ENCODE results near the gene ZFP64.

Gene ZFP64

GRCh38 chr20:52152416-52152815 lies 39.2 kb downstream of the ZFP64 start:
- TF ChIP-seq GATA3 (IDR thresholded peaks at IDR 0.05; ENCODE audit: low read depth, low read length) = no peak
- no peak for TF ChIP-seq GATA2 (IDR thresholded peaks at IDR 0.05; ENCODE audit: low read depth, low read length)

GRCh38 chr20:52150440-52151258 lies 40.9 kb downstream of the ZFP64 start:
- TF ChIP-seq GATA3 (IDR thresholded peaks at IDR 0.05; ENCODE audit: low read depth, low read length) (no peak), GATA2 (IDR thresholded peaks at IDR 0.05; ENCODE audit: low read depth, low read length) (no peak)

DNA sequence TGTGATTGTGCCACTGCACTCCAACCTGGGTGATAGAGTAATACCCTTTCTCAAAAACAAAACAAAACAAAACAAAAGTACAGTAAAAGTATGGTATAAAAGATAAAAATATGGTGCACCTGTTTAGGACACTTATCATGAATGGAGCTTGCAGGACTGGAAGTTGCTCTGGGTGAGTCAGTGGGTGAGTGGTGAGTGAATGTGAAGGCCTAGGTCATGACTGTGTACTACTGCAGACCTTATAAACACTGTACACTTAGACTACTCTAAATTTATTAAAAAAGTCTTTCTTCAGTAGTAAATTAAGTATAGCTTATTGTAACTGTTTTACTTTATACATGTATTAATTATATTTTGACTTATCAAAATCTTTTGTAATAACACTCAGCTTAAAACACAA lies 46.0 kb downstream of the ZFP64 start:
- TF ChIP-seq GATA2 (IDR thresholded peaks at IDR 0.05; ENCODE audit: low read depth, low read length) (no peak), GATA3 (IDR thresholded peaks at IDR 0.05; ENCODE audit: low read depth, low read length) (no peak)

- TF ChIP-seq GATA3 (IDR thresholded peaks at IDR 0.05; ENCODE audit: low read depth, low read length) (no peak), GATA2 (IDR thresholded peaks at IDR 0.05; ENCODE audit: low read depth, low read length) (no peak)
Measured at GRCh38 chr20:52143277-52143676, 48.3 kb downstream of the ZFP64 start.

DNA sequence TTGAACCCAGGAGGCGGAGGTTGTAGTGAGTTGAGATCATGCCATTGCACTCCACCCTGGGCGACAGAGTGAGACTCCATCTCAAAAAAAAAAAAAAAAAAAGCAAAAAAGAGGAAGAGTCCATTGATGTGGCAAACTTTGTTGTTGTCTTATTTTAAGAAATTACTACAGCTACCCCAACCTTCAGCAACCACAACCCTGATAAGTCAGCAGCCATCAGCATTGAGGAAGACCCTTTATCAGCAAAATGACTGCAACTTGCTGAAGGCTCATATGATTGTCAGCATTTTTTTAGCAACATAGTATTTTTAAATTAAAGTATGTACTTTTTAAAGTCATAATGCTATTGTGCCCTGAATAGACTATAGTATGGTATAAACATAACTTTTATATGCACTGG lies 48.8 kb downstream of the ZFP64 start:
- TF ChIP-seq GATA3 (IDR thresholded peaks at IDR 0.05; ENCODE audit: low read depth, low read length) (no peak), GATA2 (IDR thresholded peaks at IDR 0.05; ENCODE audit: low read depth, low read length) (no peak)

DNA sequence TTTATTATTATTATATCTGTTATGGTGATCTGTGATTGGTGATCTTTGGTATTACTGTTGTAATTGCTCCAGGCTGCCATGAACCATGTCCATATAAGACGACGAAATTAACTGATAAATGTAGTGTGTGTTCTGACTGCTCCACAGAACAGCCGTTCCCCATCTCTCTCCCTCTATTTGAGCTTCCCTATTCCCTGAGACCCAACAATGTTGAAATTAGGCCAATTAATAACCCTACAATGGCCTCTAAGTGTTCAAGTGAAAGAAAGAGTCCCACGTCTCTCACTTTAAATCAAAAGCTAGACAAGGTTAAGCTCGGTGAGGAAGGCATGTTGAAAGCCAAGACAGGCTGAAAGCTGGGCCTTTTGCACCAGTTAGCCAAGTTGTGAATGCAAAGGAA lies 51.6 kb downstream of the ZFP64 start:
- TF ChIP-seq GATA3 (IDR thresholded peaks at IDR 0.05; ENCODE audit: low read depth, low read length) (no peak), GATA2 (IDR thresholded peaks at IDR 0.05; ENCODE audit: low read depth, low read length) (no peak)

DNA sequence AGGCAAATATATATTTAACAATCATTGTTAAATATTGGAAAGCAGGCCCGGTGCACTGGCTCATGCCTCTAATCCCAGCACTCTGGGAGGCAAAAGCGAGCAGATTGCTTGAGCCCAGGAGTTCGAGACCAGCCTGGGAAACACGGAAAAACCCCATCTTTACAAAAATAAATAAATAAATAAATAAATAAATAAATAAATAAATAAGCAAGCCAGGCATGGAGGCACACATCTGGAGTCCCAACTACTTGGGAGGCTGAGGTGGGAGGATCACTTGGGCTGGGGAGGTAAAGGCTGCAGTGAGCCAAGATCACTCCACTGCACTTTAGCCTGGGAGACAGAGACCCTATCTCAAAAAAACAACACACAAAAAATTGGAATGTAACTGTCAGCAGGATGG lies 53.7 kb downstream of the ZFP64 start:
- no peak for TF ChIP-seq GATA2 (IDR thresholded peaks at IDR 0.05; ENCODE audit: low read depth, low read length)

GRCh38 chr20:52132337-52132736 lies 59.2 kb downstream of the ZFP64 start:
- TF ChIP-seq GATA3 (IDR thresholded peaks at IDR 0.05; ENCODE audit: low read depth, low read length) (no peak), GATA2 (IDR thresholded peaks at IDR 0.05; ENCODE audit: low read depth, low read length) (no peak)

GRCh38 chr20:52131048-52131643 lies 60.4 kb downstream of the ZFP64 start:
- TF ChIP-seq GATA3 (IDR thresholded peaks at IDR 0.05; ENCODE audit: low read depth, low read length) = no peak
- no peak for TF ChIP-seq GATA2 (IDR thresholded peaks at IDR 0.05; ENCODE audit: low read depth, low read length)

- TF ChIP-seq GATA3 (IDR thresholded peaks at IDR 0.05; ENCODE audit: low read depth, low read length) = no peak
- no peak for TF ChIP-seq GATA2 (IDR thresholded peaks at IDR 0.05; ENCODE audit: low read depth, low read length)
Measured at GRCh38 chr20:52130406-52130805, 61.2 kb downstream of the ZFP64 start.

DNA sequence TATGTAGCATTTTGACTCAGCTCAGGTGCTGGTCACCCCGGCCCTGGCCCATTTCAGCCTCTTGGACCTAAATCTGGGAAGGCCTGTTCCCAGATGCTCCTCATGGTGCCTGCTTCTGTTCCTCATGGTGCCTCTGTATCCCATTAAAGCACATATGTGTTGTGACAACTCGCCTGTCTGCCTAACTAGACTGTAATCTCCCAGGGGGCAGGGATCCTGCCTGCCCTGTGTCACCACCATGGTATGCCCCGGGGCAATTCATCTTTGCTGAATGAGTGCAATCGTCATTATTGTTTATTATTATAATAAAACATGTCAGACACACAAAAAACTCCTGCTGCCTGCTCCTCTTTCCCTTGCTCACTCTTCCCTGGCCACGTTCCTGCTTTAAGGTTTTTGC lies 62.0 kb downstream of the ZFP64 start:
- TF ChIP-seq GATA2 (IDR thresholded peaks at IDR 0.05; ENCODE audit: low read depth, low read length) = no peak
- no peak for TF ChIP-seq GATA3 (IDR thresholded peaks at IDR 0.05; ENCODE audit: low read depth, low read length)

GRCh38 chr20:52127309-52127708 lies 64.3 kb downstream of the ZFP64 start:
- TF ChIP-seq GATA3 (IDR thresholded peaks at IDR 0.05; ENCODE audit: low read depth, low read length) (no peak), GATA2 (IDR thresholded peaks at IDR 0.05; ENCODE audit: low read depth, low read length) (no peak)

GRCh38 chr20:52124821-52125220 lies 66.8 kb downstream of the ZFP64 start:
- TF ChIP-seq GATA3 (IDR thresholded peaks at IDR 0.05; ENCODE audit: low read depth, low read length) (no peak), GATA2 (IDR thresholded peaks at IDR 0.05; ENCODE audit: low read depth, low read length) (no peak)

DNA sequence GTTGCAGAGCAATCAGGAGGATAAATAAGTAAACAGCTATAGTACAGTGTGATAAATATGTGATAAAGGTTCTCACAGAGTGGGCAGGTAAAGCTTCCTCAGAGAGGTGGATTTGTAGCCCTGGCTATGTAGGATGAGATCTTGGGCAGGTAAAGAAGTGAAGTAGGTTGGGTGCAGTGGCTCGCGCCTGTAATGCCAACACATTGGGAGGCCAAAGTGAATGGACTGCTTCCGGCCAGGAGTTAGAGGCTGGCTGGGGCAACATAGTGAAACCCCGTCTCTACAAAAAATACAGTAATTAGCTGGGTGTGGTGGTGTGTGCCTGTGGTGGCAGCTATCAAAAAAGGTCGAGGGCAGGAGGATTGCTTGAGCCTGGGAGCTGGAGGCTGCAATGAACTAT lies 72.9 kb downstream of the ZFP64 start:
- no peak for TF ChIP-seq GATA2 (IDR thresholded peaks at IDR 0.05; ENCODE audit: low read depth, low read length)
- no peak for TF ChIP-seq GATA3 (IDR thresholded peaks at IDR 0.05; ENCODE audit: low read depth, low read length)

DNA sequence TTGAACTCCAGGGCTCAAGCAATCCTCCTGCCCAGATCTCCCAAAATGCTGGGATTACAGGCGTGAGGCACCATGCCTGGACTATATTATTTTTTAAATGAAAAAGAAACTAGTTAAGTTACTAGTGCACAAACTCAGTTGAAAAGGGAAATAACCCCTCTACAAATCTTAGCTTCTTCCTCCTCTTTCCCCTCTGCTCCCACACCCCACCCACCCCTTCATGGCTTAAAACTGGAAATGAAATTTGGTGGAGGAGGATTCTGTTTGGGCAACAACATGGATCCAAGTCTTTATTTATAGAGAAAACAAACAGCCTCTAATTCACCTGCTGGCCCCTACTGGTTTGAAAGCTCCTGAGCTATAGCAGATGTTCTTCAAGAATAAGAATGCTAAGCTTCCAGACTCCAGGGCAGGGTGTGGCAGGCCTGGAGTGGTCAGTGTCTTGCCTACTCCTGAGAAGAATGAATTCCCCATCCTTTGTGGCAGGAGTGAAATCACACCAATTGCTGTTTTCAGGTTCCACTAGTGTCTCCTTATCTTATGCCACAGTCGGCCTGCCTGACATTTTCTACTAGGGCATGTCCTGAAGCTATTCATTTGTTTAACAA lies 73.5 kb downstream of the ZFP64 start:
- TF ChIP-seq GATA2 (IDR thresholded peaks at IDR 0.05; ENCODE audit: low read depth, low read length) (no peak), GATA3 (IDR thresholded peaks at IDR 0.05; ENCODE audit: low read depth, low read length) (no peak)
